SK-N-MC (cell line): ENCODE measurements around the gene MTG1.

Source experiments
- DNase-seq: peaks from one replicate; pipeline ENCODE4 v3.0.0-alpha.2; 2011; ENCODE audit warnings: low read depth, low spot score
- H3K27ac ChIP-seq: fragments of 200-600 bp; sonication (generic); 2 replicates; pipeline ENCODE4 v1.5.1; 2016; ENCODE audit warnings: mixed run types
- H3K36me3 ChIP-seq: fragments of 200-600 bp; sonication (generic); 2 replicates; pipeline ENCODE4 v1.6.1; 2017; ENCODE audit warnings: antibody characterized with exemption, low read length, mixed read lengths; ENCODE audit not compliant: insufficient read depth
- H3K4me3 ChIP-seq: fragments of 200-600 bp; sonication (generic); 2 replicates; pipeline ENCODE4 v1.5.1; 2016
- H3K9ac ChIP-seq: fragments of 200-600 bp; sonication (generic); 2 replicates; pipeline ENCODE4 v1.8.0; 2017; ENCODE audit warnings: mixed run types, mixed read lengths; ENCODE audit not compliant: insufficient read length
- H3K9me3 ChIP-seq: fragments of 200-600 bp; sonication (generic); 2 replicates; pipeline ENCODE4 v1.6.1; 2017; ENCODE audit warnings: low read depth, mild to moderate bottlenecking, antibody characterized with exemption, low read length, moderate library complexity, mixed read lengths
- EZH2 ChIP-seq: fragments of 200-600 bp; sonication (generic); IDR thresholded peaks from one replicate; pipeline ENCODE4 v1.6.1; 2017; ENCODE audit warnings: antibody characterized with exemption
- FOXP2 ChIP-seq: optimal IDR thresholded peaks from 2 replicates; pipeline ENCODE3; 2011; ENCODE audit warnings: mild to moderate bottlenecking, moderate library complexity; ENCODE audit not compliant: insufficient read depth; ENCODE audit errors: extremely low read length, control extremely low read depth
- POLR2AphosphoS5 ChIP-seq: IDR thresholded peaks from 2 replicates; pipeline ENCODE4 v1.6.1; 2012; ENCODE audit warnings: mild to moderate bottlenecking, low read depth, low read length, borderline replicate concordance

MTG1 gene

DNA sequence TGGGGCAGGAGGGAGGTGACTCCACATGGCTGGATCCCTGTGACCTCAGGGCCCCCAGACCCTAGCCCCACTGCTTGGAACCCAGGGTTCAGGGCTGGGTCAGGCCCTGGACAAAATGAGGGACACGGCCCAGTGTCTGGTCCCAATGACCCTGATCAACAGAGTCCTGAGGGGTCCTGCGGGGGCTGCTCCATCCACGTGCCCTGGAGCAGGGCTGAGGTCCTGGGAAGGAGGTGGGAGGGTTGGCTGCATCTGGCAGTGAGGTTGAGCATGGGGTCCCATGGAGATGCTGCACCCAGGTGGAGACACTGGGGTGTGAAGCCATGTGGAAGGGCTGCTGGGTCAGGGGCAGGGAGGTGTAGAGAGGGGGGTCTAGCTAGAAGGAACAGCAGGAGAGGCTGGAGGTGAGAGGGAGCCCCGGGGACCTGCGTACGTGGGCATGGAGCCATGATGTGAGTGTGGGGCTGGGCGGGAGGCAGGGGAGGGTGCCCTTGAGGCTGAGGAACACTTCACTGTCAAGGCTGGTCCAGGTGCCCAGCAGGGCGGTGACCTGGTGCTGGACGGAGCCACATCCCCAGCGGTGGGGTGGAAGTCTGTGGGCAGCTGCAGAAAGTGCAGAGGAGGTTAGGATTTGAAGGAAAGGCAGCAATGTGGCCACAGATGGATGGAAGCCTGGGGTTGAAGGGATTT is 60.4 kb downstream of the MTG1 start:
- Histone ChIP-seq H3K9ac (no peak overlapping the region), H3K9me3 (no peaks in the 10 kb centered on the region), H3K27ac (no peak overlapping the region), H3K4me3 (no peak overlapping the region), H3K36me3 (no peaks in the 10 kb centered on the region)
- TF ChIP-seq POLR2AphosphoS5, result no peak
- no peak for TF ChIP-seq EZH2
- TF ChIP-seq FOXP2, result no peak
- no peak for DNase-seq

DNA sequence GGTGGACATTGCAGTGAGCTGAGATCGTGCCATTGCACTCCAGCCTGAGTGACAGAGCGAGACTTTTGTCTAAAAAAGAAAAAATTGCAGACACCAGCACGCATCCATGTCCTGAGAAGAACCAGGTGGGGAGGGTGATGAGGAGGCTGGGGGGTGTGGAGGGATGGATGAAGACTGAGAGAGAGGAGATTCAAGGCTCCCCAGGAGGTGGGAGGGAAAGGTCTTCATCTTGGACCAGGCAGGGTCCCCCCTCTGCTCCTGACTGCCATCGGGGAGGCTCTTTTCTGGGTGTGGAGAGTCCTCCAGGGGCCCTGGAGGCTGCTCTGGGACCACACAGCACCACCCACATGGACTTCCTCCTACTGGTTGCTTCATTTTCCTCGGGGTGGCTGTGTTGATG is 61.2 kb downstream of the MTG1 start:
- DNase-seq, result no peak
- TF ChIP-seq FOXP2 (no peak), EZH2 (no peak), POLR2AphosphoS5 (no peak)
- H3K9ac ChIP-seq, result no peak overlapping the region
- H3K4me3 ChIP-seq, result no peak overlapping the region
- H3K27ac ChIP-seq, result no peak overlapping the region
- H3K9me3 ChIP-seq, result no peaks in the 10 kb centered on the region
- no peaks in the 10 kb centered on the region for H3K36me3 ChIP-seq

GRCh38 chr10:133455611-133456031 is 61.7 kb downstream of the MTG1 start:
- Histone ChIP-seq H3K9ac (no peak overlapping the region), H3K9me3 (no peaks in the 10 kb centered on the region), H3K4me3 (no peak overlapping the region), H3K36me3 (no peaks in the 10 kb centered on the region), H3K27ac (no peak overlapping the region)
- DNase-seq, result no peak
- no peak for TF ChIP-seq FOXP2
- TF ChIP-seq EZH2, result no peak
- no peak for TF ChIP-seq POLR2AphosphoS5

DNA sequence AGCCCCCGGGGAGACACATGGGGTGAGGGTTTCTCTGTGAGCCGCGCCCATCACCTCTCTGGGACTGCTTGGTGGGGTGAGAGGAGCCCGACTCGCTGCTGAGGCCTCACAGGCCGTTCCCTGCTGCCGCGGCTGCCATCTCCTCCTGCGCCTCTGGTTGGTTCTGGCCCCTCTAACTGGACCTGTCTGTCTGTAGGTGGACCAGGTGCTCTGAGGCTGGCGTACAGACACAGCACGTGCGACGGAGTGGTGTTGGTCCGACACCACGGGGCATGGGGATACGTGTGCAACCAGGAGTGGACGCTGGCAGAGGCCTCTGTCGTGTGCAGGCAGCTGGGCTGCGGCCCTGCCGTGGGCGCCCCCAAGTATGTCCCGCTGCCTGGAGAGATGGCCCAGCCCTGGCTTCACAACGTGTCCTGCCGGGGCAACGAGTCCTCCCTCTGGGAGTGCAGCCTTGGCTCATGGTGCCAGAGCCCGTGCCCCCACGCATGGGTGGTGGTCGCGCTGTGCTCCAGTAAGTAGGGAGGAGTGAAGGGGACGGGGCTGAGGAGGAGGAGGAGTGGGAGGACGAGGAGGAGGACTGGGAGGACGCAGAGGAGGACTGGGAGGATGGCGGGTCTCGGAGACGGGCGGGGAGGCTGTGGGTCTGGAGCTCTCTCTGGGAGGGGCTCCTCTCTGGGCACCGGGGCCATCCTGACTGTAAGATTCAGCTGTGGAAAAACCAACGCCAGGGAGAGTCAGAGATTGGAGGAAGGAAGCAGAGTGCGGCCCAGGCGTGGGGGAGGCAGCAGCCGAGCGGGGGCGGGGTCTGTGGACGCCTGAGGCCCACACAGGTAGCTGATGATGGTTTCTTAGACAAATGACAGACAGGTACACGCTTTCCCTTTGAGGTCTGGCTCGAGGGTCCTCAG is 62.3 kb downstream of the MTG1 start:
- Histone ChIP-seq H3K4me3 (no peak overlapping the region), H3K9me3 (no peaks in the 10 kb centered on the region), H3K36me3 (no peaks in the 10 kb centered on the region), H3K27ac (no peak overlapping the region), H3K9ac (no peak overlapping the region)
- no peak for DNase-seq
- TF ChIP-seq FOXP2 (no peak), EZH2 (no peak), POLR2AphosphoS5 (no peak)

GRCh38 chr10:133457100-133457841 is 63.3 kb downstream of the MTG1 start:
- DNase-seq, result no peak
- H3K36me3 ChIP-seq, result no peaks in the 10 kb centered on the region
- no peak overlapping the region for H3K9ac ChIP-seq
- H3K27ac ChIP-seq, result no peak overlapping the region
- no peaks in the 10 kb centered on the region for H3K9me3 ChIP-seq
- no peak overlapping the region for H3K4me3 ChIP-seq
- TF ChIP-seq EZH2 (no peak), POLR2AphosphoS5 (no peak), FOXP2 (no peak)

DNA sequence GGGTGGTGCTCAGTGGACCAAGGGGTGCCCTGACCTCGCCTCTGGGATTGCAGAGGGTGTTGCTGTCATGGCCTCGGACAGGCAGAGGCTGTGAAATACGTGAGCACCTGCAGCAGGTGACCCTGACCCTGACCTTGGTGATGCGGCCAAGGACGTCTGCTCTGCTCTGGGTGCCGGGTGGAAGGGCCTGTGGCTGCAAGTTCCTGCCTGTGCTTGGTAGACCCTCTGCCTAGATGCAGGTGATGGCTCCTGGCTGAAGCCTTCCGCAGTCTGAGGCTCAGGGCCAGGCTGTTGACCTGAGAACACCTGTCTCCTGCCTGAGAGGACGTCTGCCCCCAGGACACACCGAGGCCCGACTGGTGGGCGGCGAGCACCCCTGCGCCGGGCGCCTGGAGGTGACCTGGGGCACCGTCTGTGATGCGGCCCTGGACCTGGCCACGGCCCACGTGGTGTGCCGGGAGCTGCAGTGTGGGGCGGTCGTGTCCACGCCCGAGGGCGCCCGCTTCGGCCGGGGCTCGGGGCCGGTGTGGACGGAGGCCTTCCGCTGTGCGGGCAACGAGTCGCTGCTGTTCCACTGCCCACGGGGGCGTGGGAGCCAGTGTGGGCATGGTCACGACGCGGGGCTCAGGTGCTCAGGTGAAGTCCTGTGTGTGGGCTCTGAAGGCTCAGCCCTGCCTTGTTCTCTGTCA is 64.2 kb downstream of the MTG1 start:
- no peak for TF ChIP-seq EZH2
- TF ChIP-seq POLR2AphosphoS5, result no peak
- no peak for TF ChIP-seq FOXP2
- no peak overlapping the region for H3K9ac ChIP-seq

GRCh38 chr10:133458710-133459453 is 64.9 kb downstream of the MTG1 start:
- Histone ChIP-seq H3K9me3 (no peaks in the 10 kb centered on the region), H3K4me3 (no peak overlapping the region), H3K27ac (no peak overlapping the region), H3K9ac (no peak overlapping the region), H3K36me3 (no peaks in the 10 kb centered on the region)
- no peak for DNase-seq
- no peak for TF ChIP-seq POLR2AphosphoS5
- no peak for TF ChIP-seq FOXP2
- TF ChIP-seq EZH2, result no peak

More for the DNA sequence above, 64.2 kb downstream of the MTG1 start:
- no peak for DNase-seq
- no peak overlapping the region for H3K27ac ChIP-seq
- no peak overlapping the region for H3K4me3 ChIP-seq
- H3K36me3 ChIP-seq, result no peaks in the 10 kb centered on the region
- no peaks in the 10 kb centered on the region for H3K9me3 ChIP-seq
